HepG2 (cell line): Measurements from ENCODE around the gene ACSL6. TPM values are rescaled to one million over a fixed set of nuclear protein-coding genes. Genes with fewer than 3 reads are reported as not detected.

ENCODE experiments used
- ATAC-seq: fragments of 200-7000 bp; cut with Tn5 transposase; 3 replicates; pipeline ENCODE4 v1.9.1; 2020; ENCODE audit warnings: mild to moderate bottlenecking, moderate library complexity
- BruUV-seq: library from RNA; stranded (reverse); fragments of 400-500 nt; replicated peaks from 2 replicates; lab custom pipeline; 2021; lab: Mats Ljungman, UMichigan
- CTCF ChIA-PET: fragments of 300-600 bp; formaldehyde crosslinking; extraction: SDS; loops from one replicate; lab custom pipeline; 2021; ENCODE audit warnings: low total read pairs, inconsistent platforms, low intra/inter-chr PET ratio; lab: Yijun Ruan, JAX
- POLR2A ChIA-PET: fragments of 350-600 bp; sonication (Branson Sonifier 250); formaldehyde crosslinking; loops from one replicate; lab custom pipeline; 2020; ENCODE audit warnings: antibody characterized with exemption, inconsistent platforms; lab: Yijun Ruan, JAX
- DNase-seq: peaks from one replicate; pipeline ENCODE4 v3.0.0-alpha.2; 2015; ENCODE audit warnings: low spot score
- FAIRE-seq: peaks from 3 replicates; lab custom pipeline; 2011; peaks lifted over from hg19 to GRCh38; lab: Jason Lieb, UNC
- H2AFZ ChIP-seq: one replicate; pipeline ENCODE4 v1.6.1; 2011; ENCODE audit warnings: low read length, inconsistent platforms
- H3K27ac ChIP-seq: fragments of 300-600 bp; 3 replicates; pipeline ENCODE4 v1.8.0; 2011; ENCODE audit warnings: mixed run types, mild to moderate bottlenecking, mixed read lengths, low read length, inconsistent platforms; ENCODE audit not compliant: insufficient read depth; ENCODE audit errors: extremely low read length
- H3K27me3 ChIP-seq, 2 experiments: fragments of 200-600 bp in 1 of 2; 2 replicates in 1 of 2; 3 replicates in 1 of 2; pipeline versions ENCODE4 v1.6.0 to v1.8.0; 2011; ENCODE audit warnings: low read length in 2 of 2, mild to moderate bottlenecking in 2 of 2, moderate library complexity in 2 of 2, inconsistent platforms in 1 of 2; ENCODE audit not compliant: insufficient read depth in 2 of 2, control insufficient read depth in 1 of 2
- H3K36me3 ChIP-seq, 2 experiments: fragments of 200-600 bp in 1 of 2; replicated peaks in 1 of 2; 2 replicates in 1 of 2; 3 replicates in 1 of 2; pipeline versions ENCODE4 v1.5.1 to v1.8.0; 2011; ENCODE audit warnings: low read length in 2 of 2, inconsistent platforms in 1 of 2; ENCODE audit not compliant: insufficient read depth in 2 of 2, control insufficient read depth in 1 of 2
- H3K4me1 ChIP-seq: 2 replicates; pipeline ENCODE4 v1.5.1; 2012; ENCODE audit warnings: low read length, inconsistent platforms; ENCODE audit not compliant: insufficient read depth
- H3K4me2 ChIP-seq: 2 replicates; pipeline ENCODE4 v1.6.0; 2011; ENCODE audit warnings: low read depth, low read length, inconsistent platforms
- H3K4me3 ChIP-seq, 3 experiments: fragments of 200-600 bp in 1 of 3; sonication (generic), shearing (Covaris generic) in 1 of 3; replicated peaks in 1 of 3; 2 replicates each; pipeline ENCODE4 v1.5.1; 2011 to 2016; ENCODE audit warnings: low read length in 3 of 3, inconsistent platforms in 2 of 3, low read depth in 2 of 3, mild to moderate bottlenecking in 2 of 3, control low read depth in 1 of 3, mixed read lengths in 1 of 3; ENCODE audit not compliant: insufficient read depth in 1 of 3
- H3K79me2 ChIP-seq: one replicate; pipeline ENCODE4 v1.6.1; 2011; ENCODE audit warnings: low read length, inconsistent platforms; ENCODE audit not compliant: insufficient read depth
- H3K9ac ChIP-seq: 2 replicates; pipeline ENCODE4 v1.6.0; 2011; ENCODE audit warnings: mild to moderate bottlenecking, low read depth, low read length, inconsistent platforms; ENCODE audit not compliant: insufficient read depth
- H3K9me3 ChIP-seq: 2 replicates; pipeline ENCODE4 v1.5.1; 2012; ENCODE audit warnings: mild to moderate bottlenecking, low read length
- H4K20me1 ChIP-seq: 2 replicates; pipeline ENCODE4 v1.6.0; 2011; ENCODE audit warnings: inconsistent platforms, mild to moderate bottlenecking, low read length, moderate library complexity; ENCODE audit not compliant: insufficient read depth
- CEBPZ ChIP-seq: IDR thresholded peaks from 2 replicates; pipeline ENCODE4 v1.6.1; 2012; ENCODE audit warnings: low read length, improper control_type of control experiment
- HOXA5 ChIP-seq: sonication (generic); formaldehyde crosslinking; IDR thresholded peaks from 2 replicates; pipeline ENCODE4 v1.4.0; 2020; ENCODE audit warnings: missing genetic modification reagents
- SNAPC5 ChIP-seq: sonication (generic); formaldehyde crosslinking; IDR thresholded peaks from 2 replicates; pipeline ENCODE4 v1.8.1; 2023; ENCODE audit warnings: mild to moderate bottlenecking, missing genetic modification reagents, borderline replicate concordance
- ZBTB21 ChIP-seq: sonication (generic); formaldehyde crosslinking; IDR thresholded peaks from 2 replicates; pipeline ENCODE4 v1.4.0; 2020; ENCODE audit warnings: missing genetic modification reagents
- ZNF564 ChIP-seq: sonication (generic); formaldehyde crosslinking; IDR thresholded peaks from 2 replicates; pipeline ENCODE4 v1.8.1; 2023; ENCODE audit warnings: mild to moderate bottlenecking, missing genetic modification reagents
- WGBS: methylation state at CpG from one replicate; pipeline ENCODE4 v1.1.6; 2017; ENCODE audit warnings: low lambda C conversion rate; 5-methylcytosine and 5-hydroxymethylcytosine counted together
- in situ Hi-C: cut with HindIII; loops from 2 replicates; pipeline ENCODE4 v1.10.0; 2017; ENCODE audit warnings: low pct_unique_long_range_greater_than_20kb; ENCODE audit not compliant: extremely low pct_ligation_motif_present
- intact Hi-C: fragments of 100-400 bp; cut with micrococcal nuclease; formaldehyde crosslinking; loops from one replicate; pipeline ENCODE4 v1.10.0; 2022; ENCODE audit not compliant: unreplicated experiment
- polyA plus RNA-seq, 8 experiments: library from polyadenylated mRNA; depleted of rRNA in 3 of 8; stranded (reverse) in 7 of 8; unstranded in 1 of 8; fragments of >200 nt; fragmentation: Illumina TruSeq in 4 of 8; extraction: Trizol in 4 of 8; gene quantifications; 2 replicates each; pipeline versions ENCODE4 v1.2.1 to v1.2.3, GENCODE V29; 2011 to 2016; ENCODE audit warnings: low read depth in 4 of 8, missing spikeins in 1 of 8, mixed read lengths in 1 of 8; ENCODE audit not compliant: insufficient read depth in 1 of 8
- total RNA-seq, 5 experiments: library from RNA; depleted of rRNA; stranded (reverse); fragments of >200 nt; fragmentation: Illumina TruSeq; extraction: Trizol; gene quantifications; 2 replicates each; pipeline ENCODE4 v1.2.3, GENCODE V29; 2016; ENCODE audit warnings: low read depth in 1 of 5

Gene ACSL6
- total and polyA plus RNA-seq, 2 of the 13 experiments (the other 11 are each of a cell fraction or from before 2014, with no cell fraction given): 3.7 to 3.8 TPM

GRCh38 chr5:131983244-131983771 lies 28.1 kb downstream of the ACSL6 start:
- no TSS peak for BruUV-seq
- FAIRE-seq (no peak), ATAC-seq (no peak), DNase-seq (no peak)
- Histone ChIP-seq H3K4me3 (no peak overlapping the region), H3K36me3 (no peaks in the 10 kb centered on the region), H3K9me3 (no peaks in the 10 kb centered on the region), H3K4me2 (no peak overlapping the region), H2AFZ (no peak overlapping the region), H3K79me2 (no peaks in the 10 kb centered on the region), H4K20me1 (no peaks in the 10 kb centered on the region), H3K27me3 (no peaks in the 10 kb centered on the region), H3K4me1 (peaks cover 6% of the 10 kb centered on the region; the same call in 1 of the 2 replicates), H3K27ac (no peak overlapping the region), H3K9ac (no peak overlapping the region)
- intact Hi-C loops (no loop called here), in situ Hi-C loops (no loop called here)
- WGBS: 85% methylated on average over 2 of the region's 2 CpGs
- POLR2A ChIA-PET: no interaction called here
- no peak for TF ChIP-seq CEBPZ
- no peak for TF ChIP-seq ZBTB21 (CRISPR knock-in tag)
- no peak for TF ChIP-seq ZNF564 (CRISPR knock-in tag)
- TF ChIP-seq SNAPC5: no peak
- TF ChIP-seq HOXA5 (CRISPR knock-in tag): no peak
- CTCF ChIA-PET: no interaction called here
